ENCODE data around the gene SSC5D. TPM values are rescaled to one million over a fixed set of nuclear protein-coding genes. Genes with fewer than 3 reads are reported as not detected.

The SSC5D gene
- total and polyA plus RNA-seq, 2 experiments from 2014 or later = 0.23 to 0.69 TPM

- TF ChIP-seq ZNF462 (CRISPR knock-in tag; IDR thresholded peaks at IDR 0.05) (no peak), REST (IDR thresholded peaks at IDR 0.05; ENCODE audit: unreplicated experiment) (no peak), EZH2phosphoT487 (IDR thresholded peaks at IDR 0.05; ENCODE audit: unreplicated experiment) (no peak), POLR2AphosphoS5 (IDR thresholded peaks at IDR 0.05; ENCODE audit: low read depth) (no peak)
These were observed 22.6 kb upstream of the SSC5D start (continued) for GRCh38 chr19:55465460-55466240.

- H3K4me2 ChIP-seq = no peak overlapping the region
- no peaks in the 10 kb centered on the region for H3K9me2 ChIP-seq (ENCODE audit: insufficient read depth)
- Mint-ChIP-seq H3K4me1 (peaks cover 14% of the 10 kb centered on the region), H3K4me3 (no peak overlapping the region), H3K36me3 (ENCODE audit: low read depth) (no peaks in the 10 kb centered on the region; the same call in 2 of the 3 replicates), H3K27me3 (ENCODE audit: insufficient read depth, low read depth, poor library complexity) (peaks cover 19% of the 10 kb centered on the region), H3K27ac (no peak overlapping the region), H3K9me3 (peaks cover 3% of the 10 kb centered on the region; the same call in 1 of the 3 replicates)
- H3K27ac ChIP-seq (ENCODE audit: low read depth) = no peak overlapping the region
- no peaks in the 10 kb centered on the region for H3K79me2 ChIP-seq (replicated peaks; ENCODE audit: insufficient read depth)
- no peak for DNase-seq (ENCODE audit: low spot score)
- H4K20me1 ChIP-seq (replicated peaks; ENCODE audit: insufficient read depth) = no peaks in the 10 kb centered on the region
- no peaks in the 10 kb centered on the region for H3K36me3 ChIP-seq (ENCODE audit: insufficient read depth)
- no peak for ATAC-seq
- peaks cover 15% of the 10 kb centered on the region; the same call in 1 of the 2 replicates for H3F3A ChIP-seq (replicated peaks; ENCODE audit: low read depth)
- no peak overlapping the region for H2AFZ ChIP-seq
- no peak overlapping the region for H3K4me3 ChIP-seq
- peaks cover 12% of the 10 kb centered on the region; the same call in 1 of the 2 replicates for H3K4me1 ChIP-seq (ENCODE audit: insufficient read depth)
- no peaks in the 10 kb centered on the region for H3K27me3 ChIP-seq (ENCODE audit: insufficient read depth)
- TF ChIP-seq ZNF462 (CRISPR knock-in tag; IDR thresholded peaks at IDR 0.05) (no peak), EZH2phosphoT487 (IDR thresholded peaks at IDR 0.05; ENCODE audit: unreplicated experiment) (no peak)
These were observed 22.0 kb upstream of the SSC5D start for GRCh38 chr19:55466241-55466614.
